Right lung (tissue), 5 donors: ENCODE data around the gene ADGRA1. TPM values are rescaled to one million over a fixed set of nuclear protein-coding genes. Genes with fewer than 3 reads are reported as not detected.

ENCODE experiments used
- DNase-seq, 2 donors: peaks; one replicate each; pipeline ENCODE4 v3.0.0-alpha.2; 2013
- polyA plus RNA-seq, 5 donors: library from polyadenylated mRNA; unstranded; fragments of 120-200 nt; gene quantifications; one replicate each; pipeline versions ENCODE4 v1.2.1 to v1.2.3, GENCODE V29; 2013; ENCODE audit warnings: inconsistent platforms in 1 of 5, low replicate concordance in 1 of 5; ENCODE audit not compliant: insufficient read length in 5 of 5, insufficient read depth in 1 of 5

ADGRA1 gene
- polyA plus RNA-seq, 5 donors, result 0.08 to 0.28 (median 0.10) TPM; not detected in 1

- DNase-seq, result no peak
Measured at GRCh38 chr10:133177380-133178157, 89.8 kb downstream of the ADGRA1 start.

GRCh38 chr10:133178357-133179127, 90.8 kb downstream of the ADGRA1 start:
- DNase-seq, result no peak

DNA sequence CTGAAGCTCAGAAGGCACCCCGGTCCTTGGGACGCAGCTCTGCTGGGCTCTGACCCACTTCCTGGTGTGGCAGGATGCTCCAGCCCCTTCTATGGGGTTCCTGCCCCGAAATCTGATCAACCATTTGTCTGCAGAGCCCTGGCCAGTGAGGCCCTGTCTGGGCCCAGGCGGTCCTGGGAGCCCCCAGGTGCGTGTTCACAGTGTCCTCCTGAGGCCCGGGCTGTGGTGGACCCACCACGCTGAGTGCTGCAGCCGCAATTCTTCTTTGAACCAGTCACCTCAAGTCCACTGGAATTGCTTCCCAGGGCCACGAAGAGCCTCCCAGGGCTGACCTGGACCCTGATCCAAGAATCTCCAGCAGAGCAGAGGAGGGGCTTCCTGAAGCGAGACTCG, 91.4 kb downstream of the ADGRA1 start:
- DNase-seq, result no peak

DNA sequence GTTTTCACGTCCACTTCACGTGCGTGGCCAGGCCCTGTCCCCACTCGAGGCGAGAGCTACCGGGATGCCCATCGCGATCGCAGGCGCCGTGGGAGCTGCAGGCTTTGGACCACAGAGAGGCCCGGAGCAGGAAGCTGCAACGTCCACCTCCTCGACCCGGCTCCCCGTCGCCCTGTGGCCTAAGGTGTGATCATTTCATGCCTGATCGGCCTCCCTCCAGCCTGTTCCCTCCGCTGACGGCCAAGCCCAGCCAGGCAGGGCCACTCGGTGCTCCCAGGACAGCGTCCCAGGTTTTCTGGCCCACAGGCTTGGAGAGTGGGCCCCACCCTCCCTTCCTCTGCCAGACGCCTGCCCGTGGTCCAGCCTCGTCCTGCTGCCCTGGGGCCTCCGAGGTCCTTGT, 91.9 kb downstream of the ADGRA1 start:
- DNase-seq, result no peak

GRCh38 chr10:133180192-133180964, 92.7 kb downstream of the ADGRA1 start:
- DNase-seq, result no peak

- DNase-seq, result no peak
Measured at GRCh38 chr10:133180965-133181639, 93.4 kb downstream of the ADGRA1 start.

Other genes with a start within 250 kb of the ADGRA1 start
- 1 to 10 TPM; 2.3 to 5.2 (median 3.8) TPM for gene CFAP46, start 145.4 kb upstream of the ADGRA1 start, polyA plus RNA-seq
- 1 to 10 TPM; 2.5 to 4.9 (median 4.3) TPM for gene KNDC1, start 72.3 kb downstream of the ADGRA1 start, polyA plus RNA-seq
- gene UTF1, start 142.3 kb downstream of the ADGRA1 start, polyA plus RNA-seq, result under 1 TPM in 1 of 5 donors, not detected in 4; 0.09 TPM
- gene VENTX, start 149.9 kb downstream of the ADGRA1 start, polyA plus RNA-seq, result under 1 TPM; 0.09 to 0.32 (median 0.21) TPM
- gene ADAM8, start 188.9 kb downstream of the ADGRA1 start, polyA plus RNA-seq, result 1 to 10 TPM; 2.0 to 4.4 (median 2.6) TPM
- 10 to 100 TPM; 45.4 to 60.0 (median 54.9) TPM for gene TUBGCP2, start 220.9 kb downstream of the ADGRA1 start, polyA plus RNA-seq
- 10 to 100 TPM; 39.1 to 55.9 (median 41.4) TPM for gene ZNF511, start 221.0 kb downstream of the ADGRA1 start, polyA plus RNA-seq
- gene CALY, start 249.0 kb downstream of the ADGRA1 start, polyA plus RNA-seq, result under 1 TPM in 3 of 5 donors, not detected in 2; 0.29 to 0.31 (median 0.31) TPM